ENCODE measurements around the gene TPD52L1.

The TPD52L1 gene

GRCh38 chr6:125198398-125198937 lies 44.9 kb downstream of the TPD52L1 start:
- H4K20me1 ChIP-seq (ENCODE audit: insufficient read depth, low read length): no peaks in the 10 kb centered on the region
- H3K4me3 ChIP-seq (ENCODE audit: low read length): no peak overlapping the region
- no peaks in the 10 kb centered on the region for H3K9me3 ChIP-seq (ENCODE audit: insufficient read depth, low read length)
- no peaks in the 10 kb centered on the region for H3K27me3 ChIP-seq (ENCODE audit: low read depth, low read length)
- H2AFZ ChIP-seq (ENCODE audit: low read depth, low read length): no peak overlapping the region
- no peaks in the 10 kb centered on the region for H3K4me1 ChIP-seq (ENCODE audit: low read length)
- H3K9ac ChIP-seq (ENCODE audit: low read length): no peak overlapping the region
- H3K4me2 ChIP-seq (ENCODE audit: low read length): no peak overlapping the region
- no peaks in the 10 kb centered on the region for H3K79me2 ChIP-seq (ENCODE audit: low read length)
- H3K27ac ChIP-seq (ENCODE audit: low read length): no peak overlapping the region
- TF ChIP-seq, protein P1, sequence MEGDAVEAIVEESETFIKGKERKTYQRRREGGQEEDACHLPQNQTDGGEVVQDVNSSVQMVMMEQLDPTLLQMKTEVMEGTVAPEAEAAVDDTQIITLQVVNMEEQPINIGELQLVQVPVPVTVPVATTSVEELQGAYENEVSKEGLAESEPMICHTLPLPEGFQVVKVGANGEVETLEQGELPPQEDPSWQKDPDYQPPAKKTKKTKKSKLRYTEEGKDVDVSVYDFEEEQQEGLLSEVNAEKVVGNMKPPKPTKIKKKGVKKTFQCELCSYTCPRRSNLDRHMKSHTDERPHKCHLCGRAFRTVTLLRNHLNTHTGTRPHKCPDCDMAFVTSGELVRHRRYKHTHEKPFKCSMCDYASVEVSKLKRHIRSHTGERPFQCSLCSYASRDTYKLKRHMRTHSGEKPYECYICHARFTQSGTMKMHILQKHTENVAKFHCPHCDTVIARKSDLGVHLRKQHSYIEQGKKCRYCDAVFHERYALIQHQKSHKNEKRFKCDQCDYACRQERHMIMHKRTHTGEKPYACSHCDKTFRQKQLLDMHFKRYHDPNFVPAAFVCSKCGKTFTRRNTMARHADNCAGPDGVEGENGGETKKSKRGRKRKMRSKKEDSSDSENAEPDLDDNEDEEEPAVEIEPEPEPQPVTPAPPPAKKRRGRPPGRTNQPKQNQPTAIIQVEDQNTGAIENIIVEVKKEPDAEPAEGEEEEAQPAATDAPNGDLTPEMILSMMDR (IDR thresholded peaks at IDR 0.05; ENCODE audit: low read depth, low read length): no peak
- no peak for TF ChIP-seq EZH2phosphoT487 (IDR thresholded peaks at IDR 0.05; ENCODE audit: low read depth)
- no peaks in the 10 kb centered on the region for H3K36me3 ChIP-seq (replicated peaks; ENCODE audit: low read depth, low read length)

GRCh38 chr6:125200941-125201340 lies 47.4 kb downstream of the TPD52L1 start:
- H2AFZ ChIP-seq (ENCODE audit: low read depth, low read length): no peak overlapping the region
- H4K20me1 ChIP-seq (ENCODE audit: insufficient read depth, low read length): no peaks in the 10 kb centered on the region
- H3K27ac ChIP-seq (ENCODE audit: low read length): no peak overlapping the region
- no peak overlapping the region for H3K4me2 ChIP-seq (ENCODE audit: low read length)
- H3K36me3 ChIP-seq (replicated peaks; ENCODE audit: low read depth, low read length): no peaks in the 10 kb centered on the region
- no peak for TF ChIP-seq EZH2phosphoT487 (IDR thresholded peaks at IDR 0.05; ENCODE audit: low read depth)
- TF ChIP-seq, protein P1 (IDR thresholded peaks at IDR 0.05; ENCODE audit: low read depth, low read length): no peak
- no peaks in the 10 kb centered on the region for H3K4me1 ChIP-seq (ENCODE audit: low read length)
- H3K9ac ChIP-seq (ENCODE audit: low read length): no peak overlapping the region
- no peak overlapping the region for H3K4me3 ChIP-seq (ENCODE audit: low read length)
- H3K79me2 ChIP-seq (ENCODE audit: low read length): no peaks in the 10 kb centered on the region
- no peaks in the 10 kb centered on the region for H3K27me3 ChIP-seq (ENCODE audit: low read depth, low read length)
- H3K9me3 ChIP-seq (ENCODE audit: insufficient read depth, low read length): no peaks in the 10 kb centered on the region

DNA sequence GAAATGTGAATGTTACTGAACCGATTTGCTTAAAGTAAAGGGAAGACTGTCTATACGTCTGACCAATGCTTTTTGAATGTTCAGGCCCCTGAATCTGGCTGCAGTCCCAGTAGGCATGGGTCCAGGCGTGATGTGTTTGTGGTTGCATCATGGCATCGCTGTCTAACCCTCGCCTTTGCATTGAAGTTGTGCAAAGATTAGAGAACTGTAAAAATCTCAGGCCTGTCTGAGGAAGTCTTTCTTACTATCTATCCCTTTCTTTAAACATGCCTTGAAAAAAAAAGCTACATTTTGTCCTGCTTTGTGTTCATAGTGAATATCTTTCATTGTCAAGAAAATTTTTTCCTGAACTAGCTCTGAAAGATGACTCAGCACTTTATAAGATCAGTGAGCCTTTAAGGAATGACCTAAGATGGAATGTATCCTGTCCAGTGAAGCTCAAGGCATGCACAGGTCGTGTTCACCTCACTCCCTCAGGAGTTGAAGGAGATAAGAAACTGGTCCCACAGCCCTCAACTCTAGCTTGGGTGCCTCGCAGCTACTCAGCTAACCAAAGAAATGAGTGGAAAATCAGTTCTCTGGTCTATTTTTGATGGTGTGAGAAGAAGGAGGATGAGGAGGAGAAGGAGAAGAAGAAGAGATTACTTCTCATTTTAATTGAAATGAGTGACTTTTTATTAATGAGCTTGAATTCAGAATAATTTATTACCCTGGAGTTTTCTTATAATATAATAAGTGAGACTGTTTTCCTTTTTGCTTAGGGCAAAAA lies 48.6 kb downstream of the TPD52L1 start:
- Histone ChIP-seq H3K9me3 (ENCODE audit: insufficient read depth, low read length) (no peaks in the 10 kb centered on the region), H3K36me3 (replicated peaks; ENCODE audit: low read depth, low read length) (no peaks in the 10 kb centered on the region), H3K4me3 (ENCODE audit: low read length) (no peak overlapping the region), H3K9ac (ENCODE audit: low read length) (no peak overlapping the region), H3K27me3 (ENCODE audit: low read depth, low read length) (no peaks in the 10 kb centered on the region), H3K4me1 (ENCODE audit: low read length) (no peaks in the 10 kb centered on the region), H3K4me2 (ENCODE audit: low read length) (no peak overlapping the region), H2AFZ (ENCODE audit: low read depth, low read length) (no peak overlapping the region), H4K20me1 (ENCODE audit: insufficient read depth, low read length) (no peaks in the 10 kb centered on the region), H3K79me2 (ENCODE audit: low read length) (no peaks in the 10 kb centered on the region), H3K27ac (ENCODE audit: low read length) (no peak overlapping the region)
- TF ChIP-seq, protein P1 (IDR thresholded peaks at IDR 0.05; ENCODE audit: low read depth, low read length): no peak
- no peak for TF ChIP-seq EZH2phosphoT487 (IDR thresholded peaks at IDR 0.05; ENCODE audit: low read depth)

DNA sequence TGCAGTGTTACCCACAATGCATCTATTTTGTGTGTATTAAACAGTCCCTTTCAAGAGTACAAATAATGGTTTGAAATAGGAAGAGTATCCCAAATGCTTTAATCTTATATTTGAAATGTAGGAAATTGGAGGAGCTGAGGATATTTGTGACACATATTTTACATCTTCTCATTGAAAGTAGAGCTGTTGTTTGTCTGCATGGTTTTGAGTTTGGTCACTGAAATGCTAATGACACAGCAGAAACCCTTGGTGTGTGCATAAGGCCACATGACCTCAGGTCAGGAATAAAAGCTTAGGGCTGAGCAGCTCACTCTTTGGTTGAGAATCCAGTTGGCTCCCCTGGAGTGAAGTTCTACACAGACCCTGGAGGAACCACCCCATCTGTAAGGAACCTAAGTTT lies 49.8 kb downstream of the TPD52L1 start:
- H3K27me3 ChIP-seq (ENCODE audit: low read depth, low read length): no peaks in the 10 kb centered on the region
- no peaks in the 10 kb centered on the region for H3K9me3 ChIP-seq (ENCODE audit: insufficient read depth, low read length)
- H3K9ac ChIP-seq (ENCODE audit: low read length): no peak overlapping the region
- H4K20me1 ChIP-seq (ENCODE audit: insufficient read depth, low read length): no peaks in the 10 kb centered on the region
- H3K36me3 ChIP-seq (replicated peaks; ENCODE audit: low read depth, low read length): no peaks in the 10 kb centered on the region
- TF ChIP-seq, protein P1 (IDR thresholded peaks at IDR 0.05; ENCODE audit: low read depth, low read length): no peak
- no peak for TF ChIP-seq EZH2phosphoT487 (IDR thresholded peaks at IDR 0.05; ENCODE audit: low read depth)
- H2AFZ ChIP-seq (ENCODE audit: low read depth, low read length): no peak overlapping the region
- H3K4me2 ChIP-seq (ENCODE audit: low read length): no peak overlapping the region
- no peak overlapping the region for H3K4me3 ChIP-seq (ENCODE audit: low read length)
- no peaks in the 10 kb centered on the region for H3K4me1 ChIP-seq (ENCODE audit: low read length)
- no peak overlapping the region for H3K27ac ChIP-seq (ENCODE audit: low read length)
- no peaks in the 10 kb centered on the region for H3K79me2 ChIP-seq (ENCODE audit: low read length)

All from OCI-LY3 (cell line).